Heart left ventricle (tissue), 13 donors: ENCODE measurements around the gene LRRC2.

Experiments
- POLR2A ChIP-seq, 2 donors: fragments of 450-650 bp; IDR thresholded peaks; one replicate each; pipeline ENCODE4 v1.6.1; 2017; ENCODE audit warnings: antibody characterized with exemption in 2 of 2, mild to moderate bottlenecking in 2 of 2, moderate library complexity in 2 of 2
- TF ChIP-seq, protein P1 (sequence below), 12 donors: fragments of 200-600 bp; sonication (generic) in 4 of 12; IDR thresholded peaks; one replicate each; pipeline versions ENCODE4 v1.5.0 to v1.8.0; 2018 to 2022; ENCODE audit warnings: antibody characterized with exemption in 12 of 12, mild to moderate bottlenecking in 5 of 12
- donor health status: ischemic (EF 13 %, LVEDD 7.1; RV severe dilation, severe dysfunction).
- donor health status: DM: no; HTN: yes; CAD: no.
- donor health status: DM: no; HTN: no; CAD: no.
- donor health status: ischemic (EF 25% LVEDD 6.9; RV normal size, moderate dysfunction).
- donor health status: ischemic (EF 25% LVEDD 5.7; RV mildly dilated, moderate dysfunction).
- donor health status: ischemic (EF 35%, LVEDD 5.7; RV mildly dilated, moderate dysfunction).
- donor health status: nonischemic (EF 11% LVEDD 7.7; RV severe dilation, severe dysfunction).
- donor health status: DM: yes; HTN: yes; CAD: no.
- donor health status: PGD.
- donor health status: ischemic (EF 29% LVEDD 5.4; RV normal size, mild dysfunction).
- donor health status: nonischemic (EF 23%, LVEDD 6.1; RV moderate dilation, normal function).

DNA sequence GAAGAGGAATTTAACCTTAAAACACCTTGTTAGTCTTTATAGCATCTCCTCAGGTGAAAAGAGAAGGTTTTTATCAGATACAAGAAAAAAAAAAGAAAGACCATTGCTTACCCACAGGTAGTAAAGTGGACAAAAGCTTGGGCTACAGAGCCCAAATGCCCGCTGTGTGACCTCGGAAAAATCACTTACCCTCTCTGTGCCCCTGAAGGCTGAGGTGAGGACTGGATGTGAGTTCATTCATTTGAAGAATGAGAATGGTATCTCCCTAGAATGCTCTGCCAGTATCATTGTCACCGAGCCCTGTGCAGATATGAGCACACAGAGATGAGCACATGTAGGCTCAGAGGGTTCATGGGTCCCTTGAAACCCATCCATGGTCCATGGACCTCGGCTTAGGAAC is 28.6 kb upstream of the LRRC2 start:
- TF ChIP-seq, protein P1, sequence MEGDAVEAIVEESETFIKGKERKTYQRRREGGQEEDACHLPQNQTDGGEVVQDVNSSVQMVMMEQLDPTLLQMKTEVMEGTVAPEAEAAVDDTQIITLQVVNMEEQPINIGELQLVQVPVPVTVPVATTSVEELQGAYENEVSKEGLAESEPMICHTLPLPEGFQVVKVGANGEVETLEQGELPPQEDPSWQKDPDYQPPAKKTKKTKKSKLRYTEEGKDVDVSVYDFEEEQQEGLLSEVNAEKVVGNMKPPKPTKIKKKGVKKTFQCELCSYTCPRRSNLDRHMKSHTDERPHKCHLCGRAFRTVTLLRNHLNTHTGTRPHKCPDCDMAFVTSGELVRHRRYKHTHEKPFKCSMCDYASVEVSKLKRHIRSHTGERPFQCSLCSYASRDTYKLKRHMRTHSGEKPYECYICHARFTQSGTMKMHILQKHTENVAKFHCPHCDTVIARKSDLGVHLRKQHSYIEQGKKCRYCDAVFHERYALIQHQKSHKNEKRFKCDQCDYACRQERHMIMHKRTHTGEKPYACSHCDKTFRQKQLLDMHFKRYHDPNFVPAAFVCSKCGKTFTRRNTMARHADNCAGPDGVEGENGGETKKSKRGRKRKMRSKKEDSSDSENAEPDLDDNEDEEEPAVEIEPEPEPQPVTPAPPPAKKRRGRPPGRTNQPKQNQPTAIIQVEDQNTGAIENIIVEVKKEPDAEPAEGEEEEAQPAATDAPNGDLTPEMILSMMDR (IDR thresholded peaks at IDR 0.05), result no peak
- no peak for TF ChIP-seq POLR2A (IDR thresholded peaks at IDR 0.05)
